ENCODE data around the gene GPR160.

The GPR160 gene

DNA sequence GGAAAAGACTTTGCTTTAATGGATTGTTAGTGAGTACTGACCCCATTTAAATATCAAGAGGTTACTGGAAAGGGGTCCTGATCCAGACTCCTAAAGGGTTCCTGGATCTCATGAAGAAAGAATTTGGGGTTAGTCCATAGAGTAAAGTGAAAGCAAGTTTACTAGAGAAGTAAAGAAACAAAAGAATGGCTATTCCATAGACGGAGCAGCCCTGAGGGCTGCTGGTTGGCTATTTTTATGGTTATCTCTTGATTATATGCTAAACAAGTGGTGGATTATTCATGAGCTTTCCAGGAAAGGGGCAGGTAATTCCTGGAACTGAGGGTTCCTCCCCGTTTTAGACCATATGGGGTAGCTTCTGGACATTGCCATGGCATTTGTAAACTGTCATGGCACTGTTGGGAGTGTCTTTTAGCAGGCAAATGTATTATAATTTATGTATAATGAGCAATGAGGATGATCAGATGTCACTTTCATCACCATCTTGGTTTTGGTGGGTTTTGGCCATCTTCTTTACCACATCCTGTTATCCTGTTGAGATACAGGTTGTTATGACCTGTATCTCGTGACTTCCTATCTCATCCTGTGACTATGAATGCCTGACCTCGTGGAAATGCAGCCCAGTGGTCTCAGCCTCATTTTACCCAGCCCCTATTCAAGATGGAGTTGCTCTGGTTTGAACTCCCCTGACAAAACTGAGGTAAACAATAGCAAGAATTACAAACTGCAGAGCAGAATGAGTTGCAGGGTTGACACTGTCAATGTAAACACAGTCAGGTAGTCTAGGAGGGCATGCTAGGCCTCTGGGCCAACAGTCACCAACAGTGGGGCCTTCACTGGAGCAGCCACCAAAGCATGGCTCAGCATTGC is 10.3 kb upstream of the GPR160 start:
- no peaks in the 10 kb centered on the region for H3K9me3 ChIP-seq (ENCODE audit: insufficient read depth, low read length)
- TF ChIP-seq YY1 (IDR thresholded peaks at IDR 0.05; ENCODE audit: insufficient read depth, insufficient read length) (no peak), SUZ12 (IDR thresholded peaks at IDR 0.05; ENCODE audit: extremely low read depth, insufficient read depth, insufficient read length) (no peak), ZNF274 (IDR thresholded peaks at IDR 0.05; ENCODE audit: low read depth, low read length) (no peak)
- H3K4me3 ChIP-seq (ENCODE audit: insufficient read length, low read depth): no peak overlapping the region
- no peak for DNase-seq (ENCODE audit: low read depth, low spot score)
- H3K36me3 ChIP-seq (ENCODE audit: insufficient read depth, insufficient read length, low read length): no peaks in the 10 kb centered on the region
- H3K27me3 ChIP-seq (ENCODE audit: insufficient read depth, insufficient read length): no peaks in the 10 kb centered on the region
- H3K9ac ChIP-seq (ENCODE audit: insufficient read length, low read depth): no peak overlapping the region
- H3K4me1 ChIP-seq (ENCODE audit: insufficient read depth, insufficient read length): no peaks in the 10 kb centered on the region

- no peak overlapping the region for H3K4me3 ChIP-seq (ENCODE audit: insufficient read length, low read depth)
- H3K27me3 ChIP-seq (ENCODE audit: insufficient read depth, insufficient read length): peaks cover 5% of the 10 kb centered on the region
- H3K9ac ChIP-seq (ENCODE audit: insufficient read length, low read depth): no peak overlapping the region
- H3K9me3 ChIP-seq (ENCODE audit: insufficient read depth, low read length): no peaks in the 10 kb centered on the region
- TF ChIP-seq ZNF274 (IDR thresholded peaks at IDR 0.05; ENCODE audit: low read depth, low read length) (no peak), SUZ12 (IDR thresholded peaks at IDR 0.05; ENCODE audit: extremely low read depth, insufficient read depth, insufficient read length) (no peak), YY1 (IDR thresholded peaks at IDR 0.05; ENCODE audit: insufficient read depth, insufficient read length) (no peak)
- no peak for DNase-seq (ENCODE audit: low read depth, low spot score)
- no peaks in the 10 kb centered on the region for H3K4me1 ChIP-seq (ENCODE audit: insufficient read depth, insufficient read length)
- H3K36me3 ChIP-seq (ENCODE audit: insufficient read depth, insufficient read length, low read length): no peaks in the 10 kb centered on the region
Measured at GRCh38 chr3:170033489-170033888, 4.3 kb upstream of the GPR160 start.

DNA sequence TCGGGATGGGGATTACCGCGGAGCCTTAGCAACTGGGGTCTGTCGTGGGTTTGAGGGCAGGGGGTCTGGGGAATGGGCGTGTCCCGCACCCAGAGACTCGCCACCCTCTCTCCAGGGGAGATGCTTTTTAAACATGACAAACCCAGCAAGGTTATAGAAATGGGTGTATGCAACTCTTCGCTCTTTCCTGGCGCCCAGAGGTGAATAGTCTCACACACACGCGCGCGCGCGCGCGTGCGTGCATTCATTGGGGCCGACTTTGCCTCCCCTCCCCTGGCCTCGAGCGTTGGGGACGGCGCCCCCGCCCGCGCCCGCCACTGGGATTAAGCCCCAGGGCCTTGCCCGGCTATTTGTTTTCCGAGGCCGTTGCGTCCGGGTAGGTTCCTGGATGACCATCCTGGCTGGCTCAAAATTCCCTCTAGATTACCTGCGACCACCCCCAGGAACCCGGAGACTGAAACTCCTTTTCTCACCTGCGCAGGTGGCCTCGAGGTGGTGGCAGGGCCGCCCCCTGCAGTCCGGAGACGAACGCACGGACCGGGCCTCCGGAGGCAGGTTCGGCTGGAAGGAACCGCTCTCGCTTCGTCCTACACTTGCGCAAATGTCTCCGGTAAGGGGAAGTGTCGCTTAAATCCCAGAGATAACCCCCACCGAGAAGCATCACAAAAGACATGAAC is 777 bp downstream of the GPR160 start:
- Histone ChIP-seq H3K4me1 (ENCODE audit: insufficient read depth, insufficient read length) (no peaks in the 10 kb centered on the region), H3K4me3 (ENCODE audit: insufficient read length, low read depth) (peak overlapping the region; percentile 60), H3K36me3 (ENCODE audit: insufficient read depth, insufficient read length, low read length) (no peaks in the 10 kb centered on the region), H3K9ac (ENCODE audit: insufficient read length, low read depth) (peak overlapping the region; percentile 75), H3K27me3 (ENCODE audit: insufficient read depth, insufficient read length) (peaks cover 40% of the 10 kb centered on the region), H3K9me3 (ENCODE audit: insufficient read depth, low read length) (no peaks in the 10 kb centered on the region)
- no peak for TF ChIP-seq SUZ12 (IDR thresholded peaks at IDR 0.05; ENCODE audit: extremely low read depth, insufficient read depth, insufficient read length)
- no peak for TF ChIP-seq ZNF274 (IDR thresholded peaks at IDR 0.05; ENCODE audit: low read depth, low read length)
- TF ChIP-seq YY1 (IDR thresholded peaks at IDR 0.05; ENCODE audit: insufficient read depth, insufficient read length): no peak
- no peak for DNase-seq (ENCODE audit: low read depth, low spot score)

- H3K27me3 ChIP-seq (ENCODE audit: insufficient read depth, insufficient read length): peaks cover 40% of the 10 kb centered on the region
- no peak for TF ChIP-seq SUZ12 (IDR thresholded peaks at IDR 0.05; ENCODE audit: extremely low read depth, insufficient read depth, insufficient read length)
- no peaks in the 10 kb centered on the region for H3K4me1 ChIP-seq (ENCODE audit: insufficient read depth, insufficient read length)
- no peaks in the 10 kb centered on the region for H3K9me3 ChIP-seq (ENCODE audit: insufficient read depth, low read length)
- no peak for DNase-seq (ENCODE audit: low read depth, low spot score)
- no peak overlapping the region for H3K9ac ChIP-seq (ENCODE audit: insufficient read length, low read depth)
- no peaks in the 10 kb centered on the region for H3K36me3 ChIP-seq (ENCODE audit: insufficient read depth, insufficient read length, low read length)
- H3K4me3 ChIP-seq (ENCODE audit: insufficient read length, low read depth): no peak overlapping the region
Measured at GRCh38 chr3:170040418-170040817, 2.6 kb downstream of the GPR160 start.

DNA sequence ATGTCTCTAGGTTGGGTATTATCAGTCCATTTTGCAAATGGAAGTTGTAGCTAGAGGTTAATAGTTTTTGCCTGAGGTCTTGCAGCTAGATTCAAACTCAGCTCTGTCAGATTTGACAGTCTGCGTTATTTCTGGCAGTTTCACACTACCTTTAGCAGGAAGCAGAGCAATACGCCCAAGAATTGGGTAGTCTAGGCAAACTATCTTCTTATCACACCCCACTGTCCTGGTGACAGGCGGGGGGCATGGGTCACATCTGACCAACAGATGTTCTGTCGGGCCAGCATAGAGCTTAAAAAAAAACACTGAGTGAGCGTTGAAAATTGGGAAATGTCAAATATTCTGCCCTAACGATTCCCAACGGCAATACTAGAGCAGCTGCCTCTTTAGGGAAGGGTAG is 5.7 kb downstream of the GPR160 start:
- Histone ChIP-seq H3K4me3 (ENCODE audit: insufficient read length, low read depth) (no peak overlapping the region), H3K4me1 (ENCODE audit: insufficient read depth, insufficient read length) (peaks cover 6% of the 10 kb centered on the region), H3K9ac (ENCODE audit: insufficient read length, low read depth) (no peak overlapping the region), H3K27me3 (ENCODE audit: insufficient read depth, insufficient read length) (peaks cover 35% of the 10 kb centered on the region), H3K36me3 (ENCODE audit: insufficient read depth, insufficient read length, low read length) (no peaks in the 10 kb centered on the region), H3K9me3 (ENCODE audit: insufficient read depth, low read length) (no peaks in the 10 kb centered on the region)
- DNase-seq (ENCODE audit: low read depth, low spot score): no peak
- TF ChIP-seq SUZ12 (IDR thresholded peaks at IDR 0.05; ENCODE audit: extremely low read depth, insufficient read depth, insufficient read length) (no peak), ZNF274 (IDR thresholded peaks at IDR 0.05; ENCODE audit: low read depth, low read length) (no peak), YY1 (IDR thresholded peaks at IDR 0.05; ENCODE audit: insufficient read depth, insufficient read length) (no peak)

GRCh38 chr3:170044271-170044670 is 6.5 kb downstream of the GPR160 start:
- DNase-seq (ENCODE audit: low read depth, low spot score): no peak
- Histone ChIP-seq H3K4me3 (ENCODE audit: insufficient read length, low read depth) (no peak overlapping the region), H3K9me3 (ENCODE audit: insufficient read depth, low read length) (no peaks in the 10 kb centered on the region), H3K36me3 (ENCODE audit: insufficient read depth, insufficient read length, low read length) (no peaks in the 10 kb centered on the region), H3K9ac (ENCODE audit: insufficient read length, low read depth) (no peak overlapping the region), H3K27me3 (ENCODE audit: insufficient read depth, insufficient read length) (peaks cover 27% of the 10 kb centered on the region), H3K4me1 (ENCODE audit: insufficient read depth, insufficient read length) (peaks cover 6% of the 10 kb centered on the region)
- no peak for TF ChIP-seq ZNF274 (IDR thresholded peaks at IDR 0.05; ENCODE audit: low read depth, low read length)
- no peak for TF ChIP-seq YY1 (IDR thresholded peaks at IDR 0.05; ENCODE audit: insufficient read depth, insufficient read length)

GRCh38 chr3:170044795-170045244 is 7.0 kb downstream of the GPR160 start:
- TF ChIP-seq YY1 (IDR thresholded peaks at IDR 0.05; ENCODE audit: insufficient read depth, insufficient read length) (no peak), SUZ12 (IDR thresholded peaks at IDR 0.05; ENCODE audit: extremely low read depth, insufficient read depth, insufficient read length) (no peak), ZNF274 (IDR thresholded peaks at IDR 0.05; ENCODE audit: low read depth, low read length) (no peak)
- Histone ChIP-seq H3K9me3 (ENCODE audit: insufficient read depth, low read length) (no peaks in the 10 kb centered on the region), H3K36me3 (ENCODE audit: insufficient read depth, insufficient read length, low read length) (no peaks in the 10 kb centered on the region), H3K4me3 (ENCODE audit: insufficient read length, low read depth) (no peak overlapping the region), H3K4me1 (ENCODE audit: insufficient read depth, insufficient read length) (peaks cover 6% of the 10 kb centered on the region), H3K27me3 (ENCODE audit: insufficient read depth, insufficient read length) (peaks cover 22% of the 10 kb centered on the region), H3K9ac (ENCODE audit: insufficient read length, low read depth) (no peak overlapping the region)
- DNase-seq (ENCODE audit: low read depth, low spot score): no peak

Measured in NT2/D1 (cell line).